KMS-11 (cell line): ENCODE results near the gene ZNF57.

Experiments
- H2AFZ ChIP-seq: fragments of 200-600 bp; sonication (generic); 2 replicates; pipeline ENCODE4 v1.6.1; 2016; ENCODE audit warnings: antibody characterized with exemption, mixed run types, low read depth
- H3K27ac ChIP-seq: fragments of 200-600 bp; sonication (generic); 2 replicates; pipeline ENCODE4 v1.6.1; 2016; ENCODE audit warnings: mild to moderate bottlenecking, mixed run types
- H3K27me3 ChIP-seq: fragments of 200-600 bp; sonication (generic); 2 replicates; pipeline ENCODE4 v1.6.1; 2017; ENCODE audit warnings: mild to moderate bottlenecking, low read depth, mixed run types, moderate library complexity; ENCODE audit not compliant: insufficient read depth
- H3K36me3 ChIP-seq: fragments of 200-600 bp; sonication (generic); 2 replicates; pipeline ENCODE4 v1.6.1; 2017; ENCODE audit warnings: mild to moderate bottlenecking, mixed run types; ENCODE audit not compliant: insufficient read depth
- H3K4me1 ChIP-seq: fragments of 200-600 bp; sonication (generic); 2 replicates; pipeline ENCODE4 v1.6.1; 2016; ENCODE audit warnings: mild to moderate bottlenecking, low read depth, mixed run types; ENCODE audit not compliant: poor library complexity, severe bottlenecking
- H3K4me2 ChIP-seq: fragments of 200-600 bp; sonication (generic); 2 replicates; pipeline ENCODE4 v1.7.0; 2016; ENCODE audit warnings: mild to moderate bottlenecking, mixed run types
- H3K4me3 ChIP-seq: fragments of 200-600 bp; sonication (generic); IDR thresholded peaks from 2 replicates; pipeline ENCODE4 v1.6.1; 2017; ENCODE audit warnings: low read depth, low read length, mixed read lengths; ENCODE audit not compliant: insufficient read depth
- H3K79me2 ChIP-seq: fragments of 200-600 bp; sonication (generic); 2 replicates; pipeline ENCODE4 v1.6.1; 2016; ENCODE audit warnings: low read depth, mixed run types; ENCODE audit not compliant: insufficient read depth
- H3K9ac ChIP-seq: fragments of 200-600 bp; sonication (generic); 2 replicates; pipeline ENCODE4 v1.6.1; 2016; ENCODE audit warnings: mild to moderate bottlenecking, mixed run types
- H4K20me1 ChIP-seq: fragments of 200-600 bp; sonication (generic); 2 replicates; pipeline ENCODE4 v1.6.1; 2016; ENCODE audit warnings: mild to moderate bottlenecking, mixed run types; ENCODE audit not compliant: insufficient read depth
- CTCF ChIP-seq: fragments of 200-600 bp; sonication (generic); conservative IDR thresholded peaks from 2 replicates; pipeline ENCODE4 v1.6.1; 2017; ENCODE audit warnings: low read depth, mild to moderate bottlenecking, antibody characterized with exemption, low read length, moderate library complexity, mixed read lengths

The ZNF57 gene

GRCh38 chr19:2856457-2857050 lies 44.2 kb upstream of the ZNF57 start:
- Histone ChIP-seq H3K27me3 (peaks cover 17% of the 10 kb centered on the region; the same call in 1 of the 2 replicates), H4K20me1 (no peaks in the 10 kb centered on the region), H3K79me2 (no peaks in the 10 kb centered on the region), H3K4me1 (no peaks in the 10 kb centered on the region), H3K36me3 (no peaks in the 10 kb centered on the region), H3K9ac (no peak overlapping the region), H3K27ac (no peak overlapping the region), H3K4me3 (no peak overlapping the region), H2AFZ (no peak overlapping the region), H3K4me2 (no peak overlapping the region)
- TF ChIP-seq CTCF: no peak

- no peaks in the 10 kb centered on the region for H4K20me1 ChIP-seq
- no peak overlapping the region for H3K9ac ChIP-seq
- H3K4me2 ChIP-seq: no peak overlapping the region
- H3K36me3 ChIP-seq: no peaks in the 10 kb centered on the region
- H3K27ac ChIP-seq: no peak overlapping the region
- peaks cover 35% of the 10 kb centered on the region for H3K27me3 ChIP-seq
- H3K4me3 ChIP-seq: no peak overlapping the region
- no peak for TF ChIP-seq CTCF
- H3K79me2 ChIP-seq: no peaks in the 10 kb centered on the region
- H3K4me1 ChIP-seq: no peaks in the 10 kb centered on the region
- H2AFZ ChIP-seq: no peak overlapping the region
Measured at GRCh38 chr19:2858864-2859263, 41.9 kb upstream of the ZNF57 start.

- no peak overlapping the region for H3K4me3 ChIP-seq
- H3K27me3 ChIP-seq: peaks cover 53% of the 10 kb centered on the region
- no peak overlapping the region for H3K4me2 ChIP-seq
- H3K27ac ChIP-seq: no peak overlapping the region
- no peaks in the 10 kb centered on the region for H3K36me3 ChIP-seq
- H3K79me2 ChIP-seq: no peaks in the 10 kb centered on the region
- H4K20me1 ChIP-seq: no peaks in the 10 kb centered on the region
- no peak overlapping the region for H2AFZ ChIP-seq
- no peak for TF ChIP-seq CTCF
- no peaks in the 10 kb centered on the region for H3K4me1 ChIP-seq
- H3K9ac ChIP-seq: no peak overlapping the region
Measured at GRCh38 chr19:2863816-2864215, 36.9 kb upstream of the ZNF57 start.

GRCh38 chr19:2865334-2866100 lies 35.2 kb upstream of the ZNF57 start:
- no peak overlapping the region for H3K4me2 ChIP-seq

More at GRCh38 chr19:2865334-2866100, 35.2 kb upstream of the ZNF57 start:
- H4K20me1 ChIP-seq: no peaks in the 10 kb centered on the region
- H3K27me3 ChIP-seq: peaks cover 50% of the 10 kb centered on the region
- TF ChIP-seq CTCF: no peak
- no peak overlapping the region for H2AFZ ChIP-seq
- no peaks in the 10 kb centered on the region for H3K36me3 ChIP-seq
- H3K9ac ChIP-seq: no peak overlapping the region
- H3K4me1 ChIP-seq: no peaks in the 10 kb centered on the region
- H3K4me3 ChIP-seq: no peak overlapping the region
- H3K27ac ChIP-seq: no peak overlapping the region
- no peaks in the 10 kb centered on the region for H3K79me2 ChIP-seq
